ENCODE results near the gene OR6C68.
"Not testable (repeated sequence)": the region's sequence is repeated elsewhere in the genome, so short reads cannot be mapped to it uniquely, and the experiment has no call there.

The OR6C68 gene

DNA sequence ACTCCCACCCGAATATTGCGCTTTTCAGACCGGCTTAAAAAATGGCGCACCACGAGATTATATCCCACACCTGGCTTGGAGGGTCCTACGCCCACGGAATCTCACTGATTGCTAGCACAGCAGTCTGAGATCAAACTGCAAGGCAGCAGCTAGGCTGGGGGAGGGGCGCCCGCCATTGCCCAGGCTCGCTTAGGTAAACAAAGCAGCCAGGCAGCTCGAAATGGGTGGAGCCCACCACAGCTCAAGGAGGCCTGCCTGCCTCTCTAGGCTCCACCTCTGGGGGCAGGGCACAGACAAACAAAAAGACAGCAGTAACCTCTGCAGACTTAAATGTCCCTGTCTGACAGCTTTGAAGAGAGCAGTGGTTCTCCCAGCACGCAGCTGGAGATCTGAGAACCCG is 7.9 kb upstream of the OR6C68 start:
- DNase-seq (ENCODE audit: low read depth, low spot score); H3K27ac ChIP-seq (ENCODE audit: low read length); H3K9me3 ChIP-seq (ENCODE audit: control insufficient read depth, insufficient read depth, low read length); H3K4me1 ChIP-seq (ENCODE audit: control insufficient read depth, insufficient read depth, low read length); H3K4me3 ChIP-seq (ENCODE audit: low read length); H3K36me3 ChIP-seq (ENCODE audit: control insufficient read depth, insufficient read depth, low read length); H3K27me3 ChIP-seq (ENCODE audit: control insufficient read depth, insufficient read depth, low read length): not testable (repeated sequence)
- no CpG with 5 or more reads among the region's 13 CpGs for WGBS (ENCODE audit: insufficient coverage, insufficient read length)

DNA sequence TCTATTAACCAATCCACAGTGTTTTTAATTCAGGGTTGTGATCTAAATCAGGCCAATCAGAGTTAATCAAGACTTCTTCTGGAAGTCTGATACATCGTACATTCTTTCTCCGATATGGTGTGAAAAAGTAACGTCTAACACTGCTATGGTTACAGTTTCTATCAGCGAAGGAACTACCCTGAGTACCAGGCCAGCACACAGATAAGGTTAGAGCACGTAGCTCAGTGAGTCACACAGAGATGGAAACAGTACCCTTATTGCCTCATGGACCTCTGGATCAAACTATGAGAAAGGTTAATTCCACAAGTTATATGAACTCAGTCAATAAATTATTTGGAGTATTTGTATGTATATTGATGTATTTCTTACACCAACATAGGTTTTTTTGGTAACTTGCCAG is 3.3 kb downstream of the OR6C68 start:
- Histone ChIP-seq H3K36me3 (ENCODE audit: control insufficient read depth, insufficient read depth, low read length) (no peaks in the 10 kb centered on the region), H3K27me3 (ENCODE audit: control insufficient read depth, insufficient read depth, low read length) (no peaks in the 10 kb centered on the region), H3K27ac (ENCODE audit: low read length) (no peak overlapping the region), H3K4me3 (ENCODE audit: low read length) (no peak overlapping the region), H3K9me3 (ENCODE audit: control insufficient read depth, insufficient read depth, low read length) (no peaks in the 10 kb centered on the region), H3K4me1 (ENCODE audit: control insufficient read depth, insufficient read depth, low read length) (no peaks in the 10 kb centered on the region)
- no peak for DNase-seq (ENCODE audit: low read depth, low spot score)
- no CpG with 5 or more reads among the region's 5 CpGs for WGBS (ENCODE audit: insufficient coverage, insufficient read length)

DNA sequence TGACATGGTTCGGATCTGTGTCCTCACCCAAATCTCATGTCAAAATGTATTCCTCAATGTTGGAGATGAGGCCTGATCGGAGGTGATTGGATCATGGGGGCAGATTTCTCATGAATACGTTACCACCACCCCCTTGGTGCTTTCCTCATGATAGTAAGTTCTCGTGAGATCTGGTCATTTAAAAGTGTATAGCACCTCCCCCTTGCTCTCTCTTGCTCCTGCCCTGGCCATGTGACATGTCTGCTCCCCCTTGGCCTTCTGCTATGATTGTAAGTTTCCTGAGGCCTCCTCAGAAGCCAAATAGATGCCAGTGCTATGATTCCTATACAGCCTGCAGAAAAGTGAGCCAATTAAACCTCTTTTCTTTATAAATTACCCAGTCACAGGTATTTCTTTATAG is 7.1 kb downstream of the OR6C68 start:
- WGBS (ENCODE audit: insufficient coverage, insufficient read length): no CpG with 5 or more reads among the region's 4 CpGs
- H3K4me1 ChIP-seq (ENCODE audit: control insufficient read depth, insufficient read depth, low read length): no peaks in the 10 kb centered on the region
- no peak overlapping the region for H3K4me3 ChIP-seq (ENCODE audit: low read length)
- H3K36me3 ChIP-seq (ENCODE audit: control insufficient read depth, insufficient read depth, low read length): no peaks in the 10 kb centered on the region
- no peak overlapping the region for H3K27ac ChIP-seq (ENCODE audit: low read length)
- H3K9me3 ChIP-seq (ENCODE audit: control insufficient read depth, insufficient read depth, low read length): no peaks in the 10 kb centered on the region
- H3K27me3 ChIP-seq (ENCODE audit: control insufficient read depth, insufficient read depth, low read length): no peaks in the 10 kb centered on the region
- no peak for DNase-seq (ENCODE audit: low read depth, low spot score)

DNA sequence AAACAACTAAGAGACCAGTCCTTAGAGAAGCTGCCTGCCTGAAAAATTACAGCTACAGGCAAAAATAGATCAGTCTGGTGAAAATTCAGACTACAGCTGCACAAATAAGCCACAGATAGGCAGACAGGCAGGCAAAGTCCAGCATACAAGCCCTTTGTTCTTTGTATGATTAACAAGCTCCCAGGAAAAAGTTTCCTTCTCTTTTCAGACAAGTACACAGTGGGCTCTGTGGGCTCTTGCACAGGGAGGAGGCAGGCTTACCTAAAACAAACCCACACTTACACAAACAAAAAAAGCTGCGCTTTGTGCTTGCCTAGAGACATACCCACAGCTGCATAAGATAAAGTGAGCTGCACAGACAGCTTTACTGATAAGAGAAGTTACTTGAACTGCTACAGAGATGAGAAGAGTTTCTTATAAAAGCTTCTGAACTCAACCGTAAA is 7.7 kb downstream of the OR6C68 start:
- no CpG with 5 or more reads among the region's 2 CpGs for WGBS (ENCODE audit: insufficient coverage, insufficient read length)
- Histone ChIP-seq H3K36me3 (ENCODE audit: control insufficient read depth, insufficient read depth, low read length) (no peaks in the 10 kb centered on the region), H3K4me1 (ENCODE audit: control insufficient read depth, insufficient read depth, low read length) (no peaks in the 10 kb centered on the region), H3K4me3 (ENCODE audit: low read length) (no peak overlapping the region), H3K27me3 (ENCODE audit: control insufficient read depth, insufficient read depth, low read length) (no peaks in the 10 kb centered on the region), H3K9me3 (ENCODE audit: control insufficient read depth, insufficient read depth, low read length) (no peaks in the 10 kb centered on the region), H3K27ac (ENCODE audit: low read length) (no peak overlapping the region)
- DNase-seq (ENCODE audit: low read depth, low spot score): no peak

DNA sequence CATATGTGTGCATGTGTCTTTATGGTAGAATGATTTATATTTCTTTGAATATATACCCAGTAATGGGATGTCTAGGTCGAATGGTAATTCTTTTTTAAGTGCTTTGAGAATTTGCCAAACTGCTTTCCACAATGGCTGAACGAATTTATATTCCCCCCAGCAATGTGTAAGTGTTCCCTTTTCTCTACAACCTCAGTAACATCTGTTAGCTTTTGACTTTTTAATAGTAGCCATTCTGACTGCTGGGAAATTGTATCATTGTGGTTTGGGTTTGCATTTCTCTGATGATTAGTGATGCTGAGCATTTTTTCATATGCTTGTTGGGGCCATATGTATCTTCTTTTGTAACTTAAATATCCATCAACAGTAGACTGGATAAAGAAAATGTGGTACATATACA is 9.4 kb downstream of the OR6C68 start:
- Histone ChIP-seq H3K9me3 (ENCODE audit: control insufficient read depth, insufficient read depth, low read length) (no peaks in the 10 kb centered on the region), H3K4me1 (ENCODE audit: control insufficient read depth, insufficient read depth, low read length) (no peaks in the 10 kb centered on the region), H3K4me3 (ENCODE audit: low read length) (no peak overlapping the region), H3K27ac (ENCODE audit: low read length) (no peak overlapping the region), H3K36me3 (ENCODE audit: control insufficient read depth, insufficient read depth, low read length) (no peaks in the 10 kb centered on the region), H3K27me3 (ENCODE audit: control insufficient read depth, insufficient read depth, low read length) (no peaks in the 10 kb centered on the region)
- no peak for DNase-seq (ENCODE audit: low read depth, low spot score)
- no CpG with 5 or more reads among the region's 2 CpGs for WGBS (ENCODE audit: insufficient coverage, insufficient read length)

DNA sequence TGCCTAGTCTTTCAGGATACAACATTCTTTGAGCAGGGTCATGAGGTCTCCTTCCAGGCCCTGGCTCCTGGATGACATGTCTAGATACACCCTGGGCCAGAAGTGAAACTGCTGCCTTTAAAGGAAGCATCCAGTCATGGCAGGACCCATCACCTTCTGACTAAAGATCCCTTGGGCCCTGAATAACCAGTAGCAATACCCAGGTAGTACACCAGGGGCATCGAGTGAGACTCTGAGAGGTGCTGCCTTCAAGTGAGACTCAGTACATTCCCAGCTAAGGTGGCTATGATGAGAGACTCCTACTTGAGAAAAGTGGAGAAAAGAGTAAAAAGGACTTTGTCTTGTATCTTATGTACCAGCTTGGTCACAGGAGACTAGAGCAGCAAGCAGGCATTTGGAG is 23.5 kb downstream of the OR6C68 start:
- Histone ChIP-seq H3K9me3 (ENCODE audit: control insufficient read depth, insufficient read depth, low read length) (no peaks in the 10 kb centered on the region), H3K27me3 (ENCODE audit: control insufficient read depth, insufficient read depth, low read length) (no peaks in the 10 kb centered on the region), H3K36me3 (ENCODE audit: control insufficient read depth, insufficient read depth, low read length) (no peaks in the 10 kb centered on the region), H3K27ac (ENCODE audit: low read length) (no peak overlapping the region), H3K4me3 (ENCODE audit: low read length) (no peak overlapping the region), H3K4me1 (ENCODE audit: control insufficient read depth, insufficient read depth, low read length) (no peaks in the 10 kb centered on the region)
- WGBS (ENCODE audit: insufficient coverage, insufficient read length): no CpG with 5 or more reads among the region's 1 CpG
- no peak for DNase-seq (ENCODE audit: low read depth, low spot score)

DNA sequence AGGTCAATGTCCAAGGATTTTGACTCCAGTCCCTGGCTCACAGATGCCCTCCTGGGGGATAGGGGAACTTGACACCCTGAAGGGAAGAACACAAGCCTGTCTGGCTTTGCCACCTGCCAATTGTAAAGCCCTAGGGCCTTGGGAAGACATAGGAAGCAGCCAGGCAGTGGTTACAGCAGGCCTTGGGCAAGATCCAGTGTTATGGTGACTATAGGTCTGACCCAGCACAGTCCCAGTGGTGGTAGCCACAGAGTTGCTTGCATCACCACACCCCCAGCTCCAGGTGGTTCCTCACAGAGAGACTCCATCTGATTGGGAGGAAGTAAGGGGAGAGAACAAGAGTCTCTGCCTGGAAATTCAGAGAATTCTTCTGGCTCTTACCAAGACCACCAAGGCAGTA is 24.2 kb downstream of the OR6C68 start:
- H3K9me3 ChIP-seq (ENCODE audit: control insufficient read depth, insufficient read depth, low read length): no peaks in the 10 kb centered on the region
- DNase-seq (ENCODE audit: low read depth, low spot score): no peak
- no peaks in the 10 kb centered on the region for H3K27me3 ChIP-seq (ENCODE audit: control insufficient read depth, insufficient read depth, low read length)
- no peaks in the 10 kb centered on the region for H3K36me3 ChIP-seq (ENCODE audit: control insufficient read depth, insufficient read depth, low read length)
- H3K4me1 ChIP-seq (ENCODE audit: control insufficient read depth, insufficient read depth, low read length): no peaks in the 10 kb centered on the region
- H3K4me3 ChIP-seq (ENCODE audit: low read length): no peak overlapping the region
- H3K27ac ChIP-seq (ENCODE audit: low read length): no peak overlapping the region
